HEK293 (cell line): Measurements from ENCODE around the gene CDH22.

Experiments used
- CTCF ChIA-PET: fragments of 350-600 bp; formaldehyde crosslinking; extraction: SDS; loops from one replicate; lab custom pipeline; 2021; ENCODE audit warnings: antibody characterized with exemption; lab: Yijun Ruan, JAX
- POLR2A ChIA-PET: fragments of 300-600 bp; formaldehyde crosslinking; extraction: SDS; loops from one replicate; lab custom pipeline; 2020; ENCODE audit warnings: antibody characterized with exemption, inconsistent platforms; lab: Yijun Ruan, JAX
- H3K27ac ChIP-seq: fragments of 200-500 bp; sonication (Bioruptor generic); 2 replicates; pipeline ENCODE4 v1.5.1; 2014; ENCODE audit warnings: low read depth, low read length, control low read depth, inconsistent platforms; ENCODE audit errors: extremely low read depth
- H3K36me3 ChIP-seq, 2 experiments: fragments of 200-500 bp in 1 of 2; sonication (Bioruptor generic) in 1 of 2; 1 replicate in 1 of 2; 2 replicates in 1 of 2; pipeline ENCODE4 v1.5.1; 2014 to 2017; ENCODE audit warnings: inconsistent platforms in 2 of 2, low read length in 2 of 2; ENCODE audit not compliant: control insufficient read depth in 2 of 2, insufficient read depth in 1 of 2
- H3K4me1 ChIP-seq: fragments of 200-500 bp; sonication (Bioruptor generic); 2 replicates; pipeline ENCODE4 v1.5.1; 2014; ENCODE audit warnings: mild to moderate bottlenecking, low read length, inconsistent platforms; ENCODE audit not compliant: control insufficient read depth, insufficient read depth
- H3K4me3 ChIP-seq: 2 replicates; pipeline ENCODE4 v1.5.1; 2011; ENCODE audit warnings: low read depth, mild to moderate bottlenecking, control low read depth, low read length, moderate library complexity
- H3K9me3 ChIP-seq: fragments of 200-500 bp; sonication (Bioruptor generic); 2 replicates; pipeline ENCODE4 v1.5.1; 2014; ENCODE audit warnings: low read depth, low read length, inconsistent platforms; ENCODE audit not compliant: control insufficient read depth, insufficient read depth
- ATF2 ChIP-seq: fragments of 450-650 bp; formaldehyde crosslinking; IDR thresholded peaks from 2 replicates; pipeline ENCODE4 v1.5.1; 2016; ENCODE audit warnings: missing biosample characterization, missing genetic modification characterization, low read depth
- HIC1 ChIP-seq: fragments of 450-650 bp; formaldehyde crosslinking; IDR thresholded peaks from 2 replicates; pipeline ENCODE4 v1.5.1; 2016; ENCODE audit warnings: missing biosample characterization, missing genetic modification characterization
- INSM2 ChIP-seq: fragments of 450-650 bp; formaldehyde crosslinking; IDR thresholded peaks from 2 replicates; pipeline ENCODE4 v1.5.1; 2016; ENCODE audit warnings: missing biosample characterization, missing genetic modification characterization
- PATZ1 ChIP-seq: fragments of 450-650 bp; formaldehyde crosslinking; IDR thresholded peaks from 2 replicates; pipeline ENCODE4 v1.5.1; 2016; ENCODE audit warnings: missing biosample characterization, missing genetic modification characterization
- PRDM10 ChIP-seq: fragments of 450-650 bp; formaldehyde crosslinking; IDR thresholded peaks from 2 replicates; pipeline ENCODE4 v1.5.1; 2016; ENCODE audit warnings: missing biosample characterization, missing genetic modification characterization
- REST ChIP-seq: fragments of 450-650 bp; formaldehyde crosslinking; IDR thresholded peaks from 2 replicates; pipeline ENCODE4 v1.5.1; 2016; ENCODE audit warnings: missing biosample characterization, missing genetic modification characterization
- TCF7L2 ChIP-seq: IDR thresholded peaks from 2 replicates; pipeline ENCODE4 v1.6.1; 2011; ENCODE audit warnings: low read depth, mild to moderate bottlenecking, inconsistent platforms, low read length, moderate library complexity, borderline replicate concordance
- ZNF138 ChIP-seq: fragments of 450-650 bp; formaldehyde crosslinking; IDR thresholded peaks from 2 replicates; pipeline ENCODE4 v1.5.1; 2016; ENCODE audit warnings: missing biosample characterization, missing genetic modification characterization, borderline replicate concordance
- ZNF211 ChIP-seq: fragments of 450-650 bp; formaldehyde crosslinking; IDR thresholded peaks from 2 replicates; pipeline ENCODE4 v1.5.1; 2016; ENCODE audit warnings: low read depth, missing biosample characterization, missing genetic modification characterization
- ZNF585B ChIP-seq: fragments of 450-650 bp; formaldehyde crosslinking; IDR thresholded peaks from 2 replicates; pipeline ENCODE4 v1.5.1; 2016; ENCODE audit warnings: missing biosample characterization, missing genetic modification characterization
- ZNF596 ChIP-seq: fragments of 450-650 bp; IDR thresholded peaks from 2 replicates; pipeline ENCODE4 v1.5.0; 2018; ENCODE audit warnings: missing biosample characterization, mild to moderate bottlenecking, missing genetic modification characterization, moderate library complexity
- ZNF791 ChIP-seq: fragments of 450-650 bp; formaldehyde crosslinking; IDR thresholded peaks from 2 replicates; pipeline ENCODE4 v1.5.1; 2016; ENCODE audit warnings: missing biosample characterization, missing genetic modification characterization

CDH22 gene

GRCh38 chr20:46174469-46175126, 133.7 kb downstream of the CDH22 start (continued):
- TF ChIP-seq HIC1 (tag by site-specific recombination): no peak
- no peak for TF ChIP-seq ZNF791 (tag by site-specific recombination)
- no peak for TF ChIP-seq ZNF585B (tag by site-specific recombination)
- TF ChIP-seq REST (tag by site-specific recombination): no peak
- no peak for TF ChIP-seq ZNF138 (tag by site-specific recombination)
- TF ChIP-seq ATF2 (tag by site-specific recombination): no peak
- no peak for TF ChIP-seq TCF7L2
- no peak for TF ChIP-seq INSM2 (tag by site-specific recombination)
- TF ChIP-seq ZNF596 (tag by site-specific recombination): peak; percentile 22; the same call in 1 of the 2 replicates

GRCh38 chr20:46173652-46174468, 134.4 kb downstream of the CDH22 start:
- CTCF ChIA-PET: interaction anchor here (0.6 to 3.1 kb wide), 14 partner anchors 7 to 360 kb away, joined by 3 to 17 read pairs (median 3); no protein-coding TSS in a partner anchor
- H3K9me3 ChIP-seq: no peaks in the 10 kb centered on the region
- H3K27ac ChIP-seq: no peak overlapping the region
- no peaks in the 10 kb centered on the region for H3K36me3 ChIP-seq
- TF ChIP-seq PATZ1 (tag by site-specific recombination) (no peak), ZNF211 (tag by site-specific recombination) (no peak), PRDM10 (peak; percentile 70)
- no peaks in the 10 kb centered on the region for H3K4me1 ChIP-seq
- H3K4me3 ChIP-seq: no peak overlapping the region
- POLR2A ChIA-PET: no interaction called here
